Measurements from ENCODE around the gene TCEA3.

TCEA3 gene

GRCh38 chr1:23421343-23421742 is 3.2 kb downstream of the TCEA3 start:
- Histone ChIP-seq H3K4me3 (ENCODE audit: low read length in 2 of 2) (no peak overlapping the region), H3K4me1 (ENCODE audit: control insufficient read depth, insufficient read depth, low read length) (peaks cover 44% of the 10 kb centered on the region), H3K9ac (ENCODE audit: low read length in 2 of 2) (no peak overlapping the region), H3K27me3 (ENCODE audit: control insufficient read depth in 1 of 2, insufficient read depth in 2 of 2, low read length in 2 of 2) (no peaks in the 10 kb centered on the region), H3K27ac (ENCODE audit: low read length) (peak overlapping the region; percentile 76), H3K9me3 (ENCODE audit: control insufficient read depth in 2 of 2, low read length in 2 of 2) (no peaks in the 10 kb centered on the region), H3K36me3 (ENCODE audit: control insufficient read depth in 2 of 2, insufficient read depth in 2 of 2, low read length in 2 of 2) (peaks cover 0 to 15% of the 10 kb centered on the region in 2 donors)

GRCh38 chr1:23420778-23421177 is 3.8 kb downstream of the TCEA3 start:
- H3K9ac ChIP-seq (ENCODE audit: low read length in 2 of 2) = no peak overlapping the region
- H3K27ac ChIP-seq (ENCODE audit: low read length) = no peak overlapping the region
- H3K36me3 ChIP-seq (ENCODE audit: control insufficient read depth in 2 of 2, insufficient read depth in 2 of 2, low read length in 2 of 2) = peaks cover 0 to 15% of the 10 kb centered on the region in 2 donors
- no peaks in the 10 kb centered on the region for H3K9me3 ChIP-seq (ENCODE audit: control insufficient read depth in 2 of 2, low read length in 2 of 2)
- H3K4me1 ChIP-seq (ENCODE audit: control insufficient read depth, insufficient read depth, low read length) = peaks cover 44% of the 10 kb centered on the region
- no peaks in the 10 kb centered on the region for H3K27me3 ChIP-seq (ENCODE audit: control insufficient read depth in 1 of 2, insufficient read depth in 2 of 2, low read length in 2 of 2)
- H3K4me3 ChIP-seq (ENCODE audit: low read length in 2 of 2) = no peak overlapping the region

- Histone ChIP-seq H3K9me3 (ENCODE audit: control insufficient read depth in 2 of 2, low read length in 2 of 2) (no peaks in the 10 kb centered on the region), H3K36me3 (ENCODE audit: control insufficient read depth in 2 of 2, insufficient read depth in 2 of 2, low read length in 2 of 2) (peaks cover 7 to 20% of the 10 kb centered on the region in 2 donors), H3K4me1 (ENCODE audit: control insufficient read depth, insufficient read depth, low read length) (peaks cover 34% of the 10 kb centered on the region), H3K27me3 (ENCODE audit: control insufficient read depth in 1 of 2, insufficient read depth in 2 of 2, low read length in 2 of 2) (no peaks in the 10 kb centered on the region), H3K27ac (ENCODE audit: low read length) (no peak overlapping the region), H3K9ac (ENCODE audit: low read length in 2 of 2) (no peak overlapping the region), H3K4me3 (ENCODE audit: low read length in 2 of 2) (no peak overlapping the region)
These were observed 5.4 kb downstream of the TCEA3 start for GRCh38 chr1:23419180-23419579.

GRCh38 chr1:23417570-23417969 is 7.0 kb downstream of the TCEA3 start:
- H3K4me3 ChIP-seq (ENCODE audit: low read length in 2 of 2) = no peak overlapping the region
- H3K9me3 ChIP-seq (ENCODE audit: control insufficient read depth in 2 of 2, low read length in 2 of 2) = no peaks in the 10 kb centered on the region

GRCh38 chr1:23416964-23417363 is 7.6 kb downstream of the TCEA3 start:
- peaks cover 7 to 20% of the 10 kb centered on the region in 2 donors for H3K36me3 ChIP-seq (ENCODE audit: control insufficient read depth in 2 of 2, insufficient read depth in 2 of 2, low read length in 2 of 2)
- H3K9me3 ChIP-seq (ENCODE audit: control insufficient read depth in 2 of 2, low read length in 2 of 2) = no peaks in the 10 kb centered on the region
- peaks cover 14% of the 10 kb centered on the region for H3K4me1 ChIP-seq (ENCODE audit: control insufficient read depth, insufficient read depth, low read length)
- H3K27ac ChIP-seq (ENCODE audit: low read length) = no peak overlapping the region
- no peak overlapping the region for H3K9ac ChIP-seq (ENCODE audit: low read length in 2 of 2)
- H3K4me3 ChIP-seq (ENCODE audit: low read length in 2 of 2) = no peak overlapping the region
- no peaks in the 10 kb centered on the region for H3K27me3 ChIP-seq (ENCODE audit: control insufficient read depth in 1 of 2, insufficient read depth in 2 of 2, low read length in 2 of 2)

More at GRCh38 chr1:23417570-23417969, 7.0 kb downstream of the TCEA3 start:
- Histone ChIP-seq H3K4me1 (ENCODE audit: control insufficient read depth, insufficient read depth, low read length) (peaks cover 20% of the 10 kb centered on the region), H3K27me3 (ENCODE audit: control insufficient read depth in 1 of 2, insufficient read depth in 2 of 2, low read length in 2 of 2) (no peaks in the 10 kb centered on the region), H3K27ac (ENCODE audit: low read length) (no peak overlapping the region), H3K36me3 (ENCODE audit: control insufficient read depth in 2 of 2, insufficient read depth in 2 of 2, low read length in 2 of 2) (peaks cover 7 to 20% of the 10 kb centered on the region in 2 donors), H3K9ac (ENCODE audit: low read length in 2 of 2) (no peak overlapping the region)

- Histone ChIP-seq H3K36me3 (ENCODE audit: control insufficient read depth in 2 of 2, insufficient read depth in 2 of 2, low read length in 2 of 2) (peaks cover 15 to 19% of the 10 kb centered on the region in 2 donors), H3K9me3 (ENCODE audit: control insufficient read depth in 2 of 2, low read length in 2 of 2) (no peaks in the 10 kb centered on the region), H3K4me3 (ENCODE audit: low read length in 2 of 2) (no peak overlapping the region), H3K27ac (ENCODE audit: low read length) (no peak overlapping the region), H3K27me3 (ENCODE audit: control insufficient read depth in 1 of 2, insufficient read depth in 2 of 2, low read length in 2 of 2) (no peaks in the 10 kb centered on the region), H3K9ac (ENCODE audit: low read length in 2 of 2) (no peak overlapping the region), H3K4me1 (ENCODE audit: control insufficient read depth, insufficient read depth, low read length) (peaks cover 9% of the 10 kb centered on the region)
These were observed 15.7 kb downstream of the TCEA3 start for GRCh38 chr1:23408797-23409290.

GRCh38 chr1:23407016-23407630 is 17.4 kb downstream of the TCEA3 start:
- Histone ChIP-seq H3K4me3 (ENCODE audit: low read length in 2 of 2) (no peak overlapping the region), H3K4me1 (ENCODE audit: control insufficient read depth, insufficient read depth, low read length) (peaks cover 19% of the 10 kb centered on the region), H3K27ac (ENCODE audit: low read length) (peak overlapping the region; percentile 18), H3K36me3 (ENCODE audit: control insufficient read depth in 2 of 2, insufficient read depth in 2 of 2, low read length in 2 of 2) (peaks cover 15 to 24% of the 10 kb centered on the region in 2 donors), H3K9ac (ENCODE audit: low read length in 2 of 2) (no peak overlapping the region), H3K27me3 (ENCODE audit: control insufficient read depth in 1 of 2, insufficient read depth in 2 of 2, low read length in 2 of 2) (no peaks in the 10 kb centered on the region), H3K9me3 (ENCODE audit: control insufficient read depth in 2 of 2, low read length in 2 of 2) (no peaks in the 10 kb centered on the region)

GRCh38 chr1:23405946-23406345 is 18.6 kb downstream of the TCEA3 start:
- H3K9ac ChIP-seq (ENCODE audit: low read length in 2 of 2) = no peak overlapping the region
- H3K27me3 ChIP-seq (ENCODE audit: control insufficient read depth in 1 of 2, insufficient read depth in 2 of 2, low read length in 2 of 2) = no peaks in the 10 kb centered on the region
- peaks cover 17 to 30% of the 10 kb centered on the region in 2 donors for H3K36me3 ChIP-seq (ENCODE audit: control insufficient read depth in 2 of 2, insufficient read depth in 2 of 2, low read length in 2 of 2)
- no peak overlapping the region for H3K4me3 ChIP-seq (ENCODE audit: low read length in 2 of 2)
- no peaks in the 10 kb centered on the region for H3K9me3 ChIP-seq (ENCODE audit: control insufficient read depth in 2 of 2, low read length in 2 of 2)
- H3K4me1 ChIP-seq (ENCODE audit: control insufficient read depth, insufficient read depth, low read length) = peaks cover 19% of the 10 kb centered on the region
- no peak overlapping the region for H3K27ac ChIP-seq (ENCODE audit: low read length)

- Histone ChIP-seq H3K4me1 (ENCODE audit: control insufficient read depth, insufficient read depth, low read length) (peaks cover 19% of the 10 kb centered on the region), H3K27me3 (ENCODE audit: control insufficient read depth in 1 of 2, insufficient read depth in 2 of 2, low read length in 2 of 2) (no peaks in the 10 kb centered on the region), H3K27ac (ENCODE audit: low read length) (peak overlapping the region; percentile 46), H3K36me3 (ENCODE audit: control insufficient read depth in 2 of 2, insufficient read depth in 2 of 2, low read length in 2 of 2) (peaks cover 13 to 29% of the 10 kb centered on the region in 2 donors), H3K9ac (ENCODE audit: low read length in 2 of 2) (peak overlapping the region; percentile 30 to 42), H3K9me3 (ENCODE audit: control insufficient read depth in 2 of 2, low read length in 2 of 2) (no peaks in the 10 kb centered on the region), H3K4me3 (ENCODE audit: low read length in 2 of 2) (peak overlapping the region; percentile 23 to 35)
These were observed 20.6 kb downstream of the TCEA3 start for GRCh38 chr1:23403735-23404486.

GRCh38 chr1:23403355-23403734 is 21.2 kb downstream of the TCEA3 start:
- Histone ChIP-seq H3K27ac (ENCODE audit: low read length) (peak overlapping the region; percentile 46), H3K9ac (ENCODE audit: low read length in 2 of 2) (no peak overlapping the region), H3K4me1 (ENCODE audit: control insufficient read depth, insufficient read depth, low read length) (peaks cover 19% of the 10 kb centered on the region)

GRCh38 chr1:23403038-23403336 is 21.6 kb downstream of the TCEA3 start:
- Histone ChIP-seq H3K9ac (ENCODE audit: low read length in 2 of 2) (no peak overlapping the region), H3K9me3 (ENCODE audit: control insufficient read depth in 2 of 2, low read length in 2 of 2) (no peaks in the 10 kb centered on the region), H3K4me1 (ENCODE audit: control insufficient read depth, insufficient read depth, low read length) (peaks cover 19% of the 10 kb centered on the region), H3K36me3 (ENCODE audit: control insufficient read depth in 2 of 2, insufficient read depth in 2 of 2, low read length in 2 of 2) (peaks cover 7 to 21% of the 10 kb centered on the region in 2 donors), H3K4me3 (ENCODE audit: low read length in 2 of 2) (peak overlapping the region in 1 of 2 donors; percentile 23), H3K27ac (ENCODE audit: low read length) (peak overlapping the region; percentile 46), H3K27me3 (ENCODE audit: control insufficient read depth in 1 of 2, insufficient read depth in 2 of 2, low read length in 2 of 2) (no peaks in the 10 kb centered on the region)

More at GRCh38 chr1:23403355-23403734, 21.2 kb downstream of the TCEA3 start:
- no peaks in the 10 kb centered on the region for H3K9me3 ChIP-seq (ENCODE audit: control insufficient read depth in 2 of 2, low read length in 2 of 2)
- H3K4me3 ChIP-seq (ENCODE audit: low read length in 2 of 2) = peak overlapping the region in 1 of 2 donors; percentile 23
- H3K27me3 ChIP-seq (ENCODE audit: control insufficient read depth in 1 of 2, insufficient read depth in 2 of 2, low read length in 2 of 2) = no peaks in the 10 kb centered on the region
- H3K36me3 ChIP-seq (ENCODE audit: control insufficient read depth in 2 of 2, insufficient read depth in 2 of 2, low read length in 2 of 2) = peaks cover 8 to 23% of the 10 kb centered on the region in 2 donors
